SH-SY5Y (cell line): Measurements from ENCODE around the gene C19orf67.

ENCODE experiments used
- GATA2 ChIP-seq: IDR thresholded peaks from 2 replicates; pipeline ENCODE4 v1.6.1; 2011; ENCODE audit warnings: mild to moderate bottlenecking, low read depth, low read length
- GATA3 ChIP-seq: IDR thresholded peaks from 2 replicates; pipeline ENCODE4 v1.6.1; 2011; ENCODE audit warnings: low read depth, mild to moderate bottlenecking, low read length, moderate library complexity

C19orf67 gene

DNA sequence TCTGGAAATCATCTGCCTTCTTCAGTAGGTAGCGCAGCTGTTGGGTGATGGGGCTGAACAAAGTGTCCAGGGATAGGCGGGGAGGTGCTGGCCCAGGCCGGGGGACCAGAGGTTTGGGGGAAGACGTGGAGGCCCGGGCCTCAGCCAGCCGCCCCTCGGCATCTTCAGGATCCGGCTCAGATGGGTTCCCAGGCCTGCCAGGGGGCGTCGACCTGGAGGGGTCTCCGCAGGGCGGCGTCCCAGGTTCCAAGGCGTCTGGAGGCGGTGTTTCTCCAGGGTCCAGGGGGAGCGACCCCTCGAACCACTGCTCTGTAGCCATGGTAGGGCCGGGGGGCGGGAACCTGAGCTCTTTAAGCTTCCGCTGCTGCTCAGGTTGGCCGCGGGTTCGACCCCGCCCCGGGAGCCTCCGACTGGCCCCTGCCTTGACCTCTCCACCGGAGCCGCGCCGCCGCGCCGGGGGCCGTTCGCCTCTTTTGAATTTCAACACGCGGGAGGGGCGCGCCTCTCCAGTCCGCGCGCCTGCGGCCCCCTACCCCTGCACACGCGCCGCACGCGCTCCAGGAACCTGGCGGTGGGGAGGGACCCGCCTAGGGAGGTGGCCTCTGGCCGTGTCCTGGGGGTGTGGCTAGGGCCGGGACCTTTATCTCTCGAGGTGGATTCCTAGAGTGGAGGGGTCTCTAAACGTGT lies at the start of gene C19orf67:
TSS of gene C19orf67 (minus strand) at position 475 of the 687 bp plus-strand sequence. CDS start at position 319, 156 bp downstream.
- TF ChIP-seq GATA2 (no peak), GATA3 (no peak)

DNA sequence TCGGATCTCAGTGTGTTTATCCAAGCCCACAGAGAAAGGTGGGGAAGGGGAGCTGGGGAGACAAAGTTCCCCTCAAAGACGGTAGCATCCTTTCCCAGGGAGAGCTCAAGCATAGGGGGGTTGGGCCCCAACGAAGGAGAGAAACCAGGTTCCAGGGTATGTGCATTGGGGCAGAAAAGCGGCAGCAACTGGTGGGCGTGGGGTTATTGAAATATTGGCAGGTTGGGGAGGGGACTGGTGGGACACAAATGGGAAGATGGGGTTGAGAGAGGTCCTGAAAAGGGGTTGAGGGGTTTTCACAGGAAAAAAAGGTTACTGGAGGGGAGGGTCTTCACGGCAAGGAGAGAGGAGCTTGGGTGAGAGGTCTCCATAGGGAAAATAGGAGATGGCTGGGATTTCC lies 49.8 kb upstream of the C19orf67 start:
- TF ChIP-seq GATA2 (no peak), GATA3 (no peak)

- TF ChIP-seq GATA2 = no peak
- no peak for TF ChIP-seq GATA3
Observed at GRCh38 chr19:14127929-14128509, 42.4 kb upstream of the C19orf67 start.

DNA sequence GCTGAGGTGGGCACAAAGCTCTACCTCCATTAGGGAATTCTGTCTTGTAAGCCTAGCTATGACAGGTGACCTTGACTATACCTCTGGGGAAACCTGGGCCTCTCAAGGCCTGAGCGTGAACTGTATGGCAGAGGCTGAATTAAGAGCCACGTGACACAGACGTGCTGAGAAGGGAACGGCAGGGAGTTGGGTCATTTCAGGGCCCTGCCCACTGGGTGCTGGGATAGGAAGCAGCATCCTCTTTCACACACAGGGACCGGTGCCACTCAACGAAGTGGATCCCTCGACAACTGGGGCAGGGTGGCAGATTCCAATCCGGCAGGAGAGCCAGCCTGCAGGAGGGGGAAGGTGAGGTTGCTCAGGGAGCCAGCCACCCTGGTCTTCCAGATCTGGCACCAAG lies 41.6 kb upstream of the C19orf67 start:
- TF ChIP-seq GATA2 (no peak), GATA3 (no peak)

DNA sequence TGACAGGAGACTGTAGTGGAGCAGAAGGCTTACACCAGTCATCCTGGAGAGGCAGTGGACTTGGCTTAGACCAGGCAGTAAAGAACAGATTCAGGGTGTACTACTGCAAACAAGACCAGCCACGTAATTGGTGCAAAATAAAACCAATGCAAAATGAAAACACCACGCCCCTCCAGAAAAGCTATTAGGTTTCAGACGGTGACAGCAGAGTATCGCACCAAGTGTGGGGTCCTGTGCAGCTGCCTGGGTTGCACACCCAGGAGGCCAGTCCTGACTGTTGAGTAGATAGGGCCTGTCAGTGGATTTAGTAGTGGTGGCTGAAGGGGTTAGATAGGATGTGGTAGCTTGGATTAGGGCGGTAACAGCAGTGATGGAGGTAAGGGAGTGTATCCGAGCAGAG lies 37.3 kb upstream of the C19orf67 start:
- TF ChIP-seq GATA3 (no peak), GATA2 (no peak)

GRCh38 chr19:14120497-14120780 lies 34.9 kb upstream of the C19orf67 start:
- TF ChIP-seq GATA3 (no peak), GATA2 (no peak)

GRCh38 chr19:14119644-14120496 lies 34.3 kb upstream of the C19orf67 start:
- TF ChIP-seq GATA3 = no peak
- peak; percentile 80 for TF ChIP-seq GATA2

GRCh38 chr19:14119146-14119545 lies 33.6 kb upstream of the C19orf67 start:
- no peak for TF ChIP-seq GATA3
- TF ChIP-seq GATA2 = no peak

GRCh38 chr19:14118165-14119051 lies 32.8 kb upstream of the C19orf67 start:
- no peak for TF ChIP-seq GATA3
- no peak for TF ChIP-seq GATA2

- TF ChIP-seq GATA3 (no peak), GATA2 (no peak)
Observed at GRCh38 chr19:14117668-14118164, 32.1 kb upstream of the C19orf67 start, which contains the start of gene PRKACA. TSS of gene PRKACA (minus strand) at chr19:14117762. CDS start at chr19:14117547, 215 bp downstream.

GRCh38 chr19:14116918-14117578 lies 31.5 kb upstream of the C19orf67 start:
- no peak for TF ChIP-seq GATA3
- TF ChIP-seq GATA2 = no peak

- no peak for TF ChIP-seq GATA3
- no peak for TF ChIP-seq GATA2
Observed at GRCh38 chr19:14116525-14116917, 30.9 kb upstream of the C19orf67 start.

DNA sequence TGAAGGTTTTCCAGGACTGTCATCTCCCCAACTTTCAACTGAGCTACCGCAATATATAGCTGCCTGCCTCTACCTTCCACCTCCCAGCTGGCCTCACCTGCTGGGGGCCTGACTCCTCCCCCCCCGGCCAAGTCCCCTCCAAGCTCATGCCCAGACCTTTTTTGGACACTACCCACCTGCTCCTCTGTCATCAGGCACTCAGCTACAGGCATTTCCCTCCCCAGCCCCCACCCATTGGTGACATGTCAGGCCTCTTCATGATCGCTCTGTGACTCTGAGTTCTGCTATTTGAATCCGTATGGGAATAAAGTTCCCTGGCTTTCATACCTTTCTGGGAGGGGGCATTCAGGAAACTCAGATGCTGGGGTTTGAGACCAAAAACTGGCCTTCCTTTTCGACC lies 30.2 kb upstream of the C19orf67 start:
- TF ChIP-seq GATA2 = no peak
- TF ChIP-seq GATA3 = no peak
